Measurements from ENCODE around the gene BACE1-AS.

- TF ChIP-seq, protein P1, sequence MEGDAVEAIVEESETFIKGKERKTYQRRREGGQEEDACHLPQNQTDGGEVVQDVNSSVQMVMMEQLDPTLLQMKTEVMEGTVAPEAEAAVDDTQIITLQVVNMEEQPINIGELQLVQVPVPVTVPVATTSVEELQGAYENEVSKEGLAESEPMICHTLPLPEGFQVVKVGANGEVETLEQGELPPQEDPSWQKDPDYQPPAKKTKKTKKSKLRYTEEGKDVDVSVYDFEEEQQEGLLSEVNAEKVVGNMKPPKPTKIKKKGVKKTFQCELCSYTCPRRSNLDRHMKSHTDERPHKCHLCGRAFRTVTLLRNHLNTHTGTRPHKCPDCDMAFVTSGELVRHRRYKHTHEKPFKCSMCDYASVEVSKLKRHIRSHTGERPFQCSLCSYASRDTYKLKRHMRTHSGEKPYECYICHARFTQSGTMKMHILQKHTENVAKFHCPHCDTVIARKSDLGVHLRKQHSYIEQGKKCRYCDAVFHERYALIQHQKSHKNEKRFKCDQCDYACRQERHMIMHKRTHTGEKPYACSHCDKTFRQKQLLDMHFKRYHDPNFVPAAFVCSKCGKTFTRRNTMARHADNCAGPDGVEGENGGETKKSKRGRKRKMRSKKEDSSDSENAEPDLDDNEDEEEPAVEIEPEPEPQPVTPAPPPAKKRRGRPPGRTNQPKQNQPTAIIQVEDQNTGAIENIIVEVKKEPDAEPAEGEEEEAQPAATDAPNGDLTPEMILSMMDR (conservative IDR thresholded peaks at IDR 0.05; ENCODE audit: low read length), result no peak
- no peak for TF ChIP-seq EZH2phosphoT487 (IDR thresholded peaks at IDR 0.05; ENCODE audit: borderline replicate concordance)
These were observed 12.0 kb downstream of the BACE1-AS start for GRCh38 chr11:117303101-117303500.
